ENCODE data around the gene STK31. TPM values are rescaled to one million over a fixed set of nuclear protein-coding genes. Genes with fewer than 3 reads are reported as not detected.
"Not testable (repeated sequence)": the region's sequence is repeated elsewhere in the genome, so short reads cannot be mapped to it uniquely, and the experiment has no call there.

Gene STK31
- total RNA-seq, 2 experiments from 2014 or later: 0.20 to 0.30 TPM

- H3K4me3 Mint-ChIP-seq: no peak overlapping the region
- H3K27me3 ChIP-seq (ENCODE audit: control insufficient read depth in 1 of 2, insufficient read depth in 2 of 2, low read length in 2 of 2): no peaks in the 10 kb centered on the region
- ChIA-PET CTCF (no interaction called here), POLR2A (no interaction called here)
- H3K9me3 Mint-ChIP-seq: peaks cover 15% of the 10 kb centered on the region
- H3K9me3 ChIP-seq (ENCODE audit: control insufficient read depth in 1 of 2, insufficient read depth in 1 of 2, low read length in 2 of 2): peaks cover 25 to 37% of the 10 kb centered on the region in 2 experiments
- intact Hi-C loops (cut with DNase I, micrococcal nuclease): no loop called here
- no peak overlapping the region for H3K4me3 ChIP-seq (ENCODE audit: low read length)
- no peak for ATAC-seq (ENCODE audit: poor library complexity)
- no peak for TF ChIP-seq CTCF (IDR thresholded peaks at IDR 0.05)
- H3K36me3 ChIP-seq (ENCODE audit: insufficient read depth, low read length): no peaks in the 10 kb centered on the region
- no peaks in the 10 kb centered on the region for H3K27me3 Mint-ChIP-seq
- H3K27ac ChIP-seq (ENCODE audit: low read depth in 1 of 2, low read length in 2 of 2): no peak overlapping the region
- no peak for DNase-seq
- H3K36me3 Mint-ChIP-seq (ENCODE audit: low read depth): peaks cover 6% of the 10 kb centered on the region
- H3K4me1 Mint-ChIP-seq (ENCODE audit: low read depth): no peaks in the 10 kb centered on the region
- no peaks in the 10 kb centered on the region for H3K4me1 ChIP-seq (ENCODE audit: insufficient read depth, low read length)
- no peak overlapping the region for H3K27ac Mint-ChIP-seq
These were observed 33.2 kb downstream of the STK31 start for GRCh38 chr7:23743226-23743625.

- ATAC-seq (ENCODE audit: poor library complexity) (no peak), DNase-seq (no peak)
- Mint-ChIP-seq H3K27ac (no peak overlapping the region), H3K4me1 (ENCODE audit: low read depth) (no peaks in the 10 kb centered on the region), H3K9me3 (peaks cover 15% of the 10 kb centered on the region), H3K36me3 (ENCODE audit: low read depth) (peaks cover 6% of the 10 kb centered on the region), H3K4me3 (no peak overlapping the region), H3K27me3 (no peaks in the 10 kb centered on the region)
- ChIA-PET POLR2A (no interaction called here), CTCF (no interaction called here)
- H3K9me3 ChIP-seq (ENCODE audit: control insufficient read depth in 1 of 2, insufficient read depth in 1 of 2, low read length in 2 of 2): peaks cover 25 to 36% of the 10 kb centered on the region in 2 experiments
- H3K27ac ChIP-seq (ENCODE audit: low read depth in 1 of 2, low read length in 2 of 2): no peak overlapping the region
- H3K4me1 ChIP-seq (ENCODE audit: insufficient read depth, low read length): no peaks in the 10 kb centered on the region
- no peaks in the 10 kb centered on the region for H3K36me3 ChIP-seq (ENCODE audit: insufficient read depth, low read length)
- no peaks in the 10 kb centered on the region for H3K27me3 ChIP-seq (ENCODE audit: control insufficient read depth in 1 of 2, insufficient read depth in 2 of 2, low read length in 2 of 2)
- no peak overlapping the region for H3K4me3 ChIP-seq (ENCODE audit: low read length)
- intact Hi-C loops (cut with DNase I, micrococcal nuclease): no loop called here
- TF ChIP-seq CTCF (IDR thresholded peaks at IDR 0.05): no peak
These were observed 36.6 kb downstream of the STK31 start for GRCh38 chr7:23746629-23747028.

- Histone ChIP-seq H3K36me3 (ENCODE audit: insufficient read depth, low read length) (no peaks in the 10 kb centered on the region), H3K4me3 (ENCODE audit: low read length) (no peak overlapping the region), H3K27me3 (ENCODE audit: control insufficient read depth in 1 of 2, insufficient read depth in 2 of 2, low read length in 2 of 2) (no peaks in the 10 kb centered on the region), H3K9me3 (ENCODE audit: control insufficient read depth in 1 of 2, insufficient read depth in 1 of 2, low read length in 2 of 2) (no peaks in the 10 kb centered on the region), H3K4me1 (ENCODE audit: insufficient read depth, low read length) (no peaks in the 10 kb centered on the region), H3K27ac (ENCODE audit: low read depth in 1 of 2, low read length in 2 of 2) (no peak overlapping the region)
- H3K4me3 Mint-ChIP-seq: no peak overlapping the region
- no peak overlapping the region for H3K27ac Mint-ChIP-seq
- no peaks in the 10 kb centered on the region for H3K36me3 Mint-ChIP-seq (ENCODE audit: low read depth)
- H3K27me3 Mint-ChIP-seq: no peaks in the 10 kb centered on the region
- H3K9me3 Mint-ChIP-seq: peaks cover 8% of the 10 kb centered on the region
- POLR2A ChIA-PET: no interaction called here
- no peaks in the 10 kb centered on the region for H3K4me1 Mint-ChIP-seq (ENCODE audit: low read depth)
- intact Hi-C loops (cut with DNase I, micrococcal nuclease): no loop called here
- ATAC-seq (ENCODE audit: poor library complexity): no peak
- CTCF ChIA-PET: no interaction called here
- no peak for DNase-seq
- TF ChIP-seq CTCF (IDR thresholded peaks at IDR 0.05): no peak
These were observed 41.8 kb downstream of the STK31 start for GRCh38 chr7:23751852-23752251.

GRCh38 chr7:23758839-23759238 lies 48.8 kb downstream of the STK31 start:
- POLR2A ChIA-PET; H3K36me3 Mint-ChIP-seq (ENCODE audit: low read depth): not testable (repeated sequence)

More at GRCh38 chr7:23758839-23759238, 48.8 kb downstream of the STK31 start:
- CTCF ChIA-PET; H3K4me1 ChIP-seq (ENCODE audit: insufficient read depth, low read length); H3K27ac Mint-ChIP-seq; H3K27me3 ChIP-seq (ENCODE audit: control insufficient read depth in 1 of 2, insufficient read depth in 2 of 2, low read length in 2 of 2); H3K4me3 ChIP-seq (ENCODE audit: low read length); H3K4me3 Mint-ChIP-seq; H3K27ac ChIP-seq (ENCODE audit: low read depth in 1 of 2, low read length in 2 of 2); H3K27me3 Mint-ChIP-seq; H3K36me3 ChIP-seq (ENCODE audit: insufficient read depth, low read length); H3K9me3 Mint-ChIP-seq; DNase-seq; H3K9me3 ChIP-seq (ENCODE audit: control insufficient read depth in 1 of 2, insufficient read depth in 1 of 2, low read length in 2 of 2); intact Hi-C loops (cut with DNase I, micrococcal nuclease); ATAC-seq (ENCODE audit: poor library complexity): not testable (repeated sequence)
- peaks cover 22% of the 10 kb centered on the region for H3K4me1 Mint-ChIP-seq (ENCODE audit: low read depth)

Measured in CD4-positive, alpha-beta T cell (primary cell).